ENCODE results near the gene SMARCAD1. TPM values are rescaled to one million over a fixed set of nuclear protein-coding genes. Genes with fewer than 3 reads are reported as not detected.

SMARCAD1 gene
- total RNA-seq, 3 donors from 2014 or later (not counting 1 experiment from before 2014, with no cell fraction given), result 15.5 to 20.3 (median 15.9) TPM

DNA sequence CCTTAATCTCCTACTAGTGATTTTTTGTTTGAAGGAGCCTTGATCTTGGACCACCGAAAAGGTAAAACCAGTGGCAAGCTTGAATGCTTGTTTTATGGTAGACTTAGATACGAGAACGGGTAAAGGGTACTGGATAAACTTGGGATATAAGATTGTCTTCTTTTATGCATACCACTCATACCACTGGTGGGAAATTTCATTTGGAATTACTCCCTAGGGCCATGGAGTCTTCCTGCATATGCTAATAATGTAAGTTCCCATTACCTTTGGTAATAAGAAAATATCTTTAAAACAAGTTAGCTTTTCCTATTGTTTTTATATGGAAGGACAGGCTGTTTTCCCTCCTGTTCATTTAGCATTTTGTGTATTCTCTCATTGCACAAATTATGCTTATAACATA lies 11.7 kb downstream of the SMARCAD1 start:
- no peak for DNase-seq
- H3K9me3 ChIP-seq (ENCODE audit: control insufficient read depth, insufficient read depth, low read length), result no peaks in the 10 kb centered on the region
- H3K27ac Mint-ChIP-seq, result no peak overlapping the region
- TF ChIP-seq CTCF (IDR thresholded peaks at IDR 0.05), result no peak
- H3K27me3 Mint-ChIP-seq (ENCODE audit: low read depth in 2 of 2), result no peaks in the 10 kb centered on the region
- no peak for ATAC-seq
- peaks cover 25 to 27% of the 10 kb centered on the region in 2 donors for H3K4me1 Mint-ChIP-seq
- H3K4me3 Mint-ChIP-seq, result no peak overlapping the region
- intact Hi-C loops (cut with micrococcal nuclease), result no loop called here
- no peak overlapping the region for H3K4me3 ChIP-seq (ENCODE audit: low read length)
- 100% methylated on average over 1 of the region's 3 CpGs for WGBS (ENCODE audit: insufficient coverage)
- H3K9me3 Mint-ChIP-seq, result no peaks in the 10 kb centered on the region
- H3K36me3 ChIP-seq (ENCODE audit: control insufficient read depth, insufficient read depth, low read length), result peaks cover 10% of the 10 kb centered on the region
- no peaks in the 10 kb centered on the region for H3K27me3 ChIP-seq (ENCODE audit: control insufficient read depth, insufficient read depth, low read length)
- H3K36me3 Mint-ChIP-seq, result peaks cover 9% of the 10 kb centered on the region
- H3K4me1 ChIP-seq (ENCODE audit: control insufficient read depth, insufficient read depth, low read length), result peaks cover 4% of the 10 kb centered on the region
- H3K27ac ChIP-seq (ENCODE audit: low read length), result no peak overlapping the region

- intact Hi-C loops (cut with micrococcal nuclease), result no loop called here
- Mint-ChIP-seq H3K27ac (peak overlapping the region in 1 of 2 donors; percentile 3), H3K27me3 (ENCODE audit: low read depth in 2 of 2) (no peaks in the 10 kb centered on the region), H3K36me3 (peaks cover 3% of the 10 kb centered on the region), H3K9me3 (no peaks in the 10 kb centered on the region), H3K4me3 (no peak overlapping the region), H3K4me1 (peaks cover 20 to 23% of the 10 kb centered on the region in 2 donors)
- Histone ChIP-seq H3K36me3 (ENCODE audit: control insufficient read depth, insufficient read depth, low read length) (peaks cover 12% of the 10 kb centered on the region), H3K27me3 (ENCODE audit: control insufficient read depth, insufficient read depth, low read length) (no peaks in the 10 kb centered on the region), H3K27ac (ENCODE audit: low read length) (no peak overlapping the region), H3K4me1 (ENCODE audit: control insufficient read depth, insufficient read depth, low read length) (no peaks in the 10 kb centered on the region), H3K4me3 (ENCODE audit: low read length) (no peak overlapping the region), H3K9me3 (ENCODE audit: control insufficient read depth, insufficient read depth, low read length) (no peaks in the 10 kb centered on the region)
- ATAC-seq (no peak), DNase-seq (no peak)
- TF ChIP-seq CTCF (IDR thresholded peaks at IDR 0.05), result no peak
- 91% methylated on average over 1 of the region's 1 CpG for WGBS (ENCODE audit: insufficient coverage)
Measured at GRCh38 chr4:94221916-94222315, 14.3 kb downstream of the SMARCAD1 start.

DNA sequence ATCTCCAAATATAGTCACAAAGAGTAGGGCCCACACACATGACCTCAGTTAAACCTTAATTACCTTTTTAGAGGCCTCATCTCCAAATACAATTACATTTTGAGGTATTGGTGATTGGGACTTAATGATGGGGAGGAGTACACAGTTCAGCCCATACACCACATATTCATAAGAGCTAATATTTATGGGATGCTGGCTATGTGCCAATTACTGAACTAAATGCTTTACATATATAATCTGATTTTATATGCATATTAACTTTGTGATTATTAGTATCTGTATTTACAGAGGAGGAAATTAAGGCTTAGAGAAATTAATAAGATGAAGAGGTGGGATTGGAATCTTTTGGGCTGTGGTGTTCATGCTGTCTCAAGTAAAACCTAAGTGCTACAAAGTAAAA lies 17.8 kb downstream of the SMARCAD1 start:
- no peak overlapping the region for H3K27ac ChIP-seq (ENCODE audit: low read length)
- no peaks in the 10 kb centered on the region for H3K9me3 ChIP-seq (ENCODE audit: control insufficient read depth, insufficient read depth, low read length)
- Mint-ChIP-seq H3K27ac (no peak overlapping the region), H3K4me1 (peaks cover 15 to 29% of the 10 kb centered on the region in 2 donors), H3K9me3 (no peaks in the 10 kb centered on the region), H3K27me3 (ENCODE audit: low read depth in 2 of 2) (no peaks in the 10 kb centered on the region), H3K4me3 (no peak overlapping the region), H3K36me3 (no peaks in the 10 kb centered on the region)
- H3K4me3 ChIP-seq (ENCODE audit: low read length), result no peak overlapping the region
- TF ChIP-seq CTCF (IDR thresholded peaks at IDR 0.05), result no peak
- intact Hi-C loops (cut with micrococcal nuclease), result no loop called here
- H3K36me3 ChIP-seq (ENCODE audit: control insufficient read depth, insufficient read depth, low read length), result peaks cover 15% of the 10 kb centered on the region
- H3K27me3 ChIP-seq (ENCODE audit: control insufficient read depth, insufficient read depth, low read length), result no peaks in the 10 kb centered on the region
- ATAC-seq (no peak), DNase-seq (no peak)
- no peaks in the 10 kb centered on the region for H3K4me1 ChIP-seq (ENCODE audit: control insufficient read depth, insufficient read depth, low read length)

DNA sequence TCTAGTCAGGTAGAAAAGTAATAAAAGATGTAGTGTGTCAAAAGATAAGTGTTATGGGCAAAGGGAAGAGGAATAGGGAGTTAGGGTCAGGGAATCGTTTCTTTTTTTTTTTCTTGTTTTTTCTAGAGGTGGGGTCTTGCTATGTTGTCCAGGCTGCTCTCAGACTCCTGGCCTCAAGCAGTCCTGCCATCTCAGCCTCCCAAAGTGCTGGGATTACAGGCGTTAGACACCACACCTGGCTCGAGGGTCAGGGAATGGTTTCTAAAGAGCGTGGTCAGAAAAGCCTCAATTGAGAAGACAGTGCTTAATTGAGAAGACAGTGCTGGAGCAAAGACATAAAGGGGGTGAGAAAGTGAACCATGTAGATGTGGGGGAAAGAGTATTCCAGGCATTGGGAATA lies 19.1 kb downstream of the SMARCAD1 start:
- Mint-ChIP-seq H3K9me3 (no peaks in the 10 kb centered on the region), H3K4me1 (peaks cover 22 to 31% of the 10 kb centered on the region in 2 donors), H3K4me3 (no peak overlapping the region), H3K36me3 (no peaks in the 10 kb centered on the region), H3K27me3 (ENCODE audit: low read depth in 2 of 2) (no peaks in the 10 kb centered on the region), H3K27ac (peak overlapping the region; percentile 3 to 36)
- 98% methylated on average over 4 of the region's 4 CpGs for WGBS (ENCODE audit: insufficient coverage)
- Histone ChIP-seq H3K36me3 (ENCODE audit: control insufficient read depth, insufficient read depth, low read length) (peaks cover 15% of the 10 kb centered on the region), H3K27ac (ENCODE audit: low read length) (no peak overlapping the region), H3K4me3 (ENCODE audit: low read length) (no peak overlapping the region), H3K27me3 (ENCODE audit: control insufficient read depth, insufficient read depth, low read length) (no peaks in the 10 kb centered on the region), H3K4me1 (ENCODE audit: control insufficient read depth, insufficient read depth, low read length) (no peaks in the 10 kb centered on the region), H3K9me3 (ENCODE audit: control insufficient read depth, insufficient read depth, low read length) (no peaks in the 10 kb centered on the region)
- no peak for TF ChIP-seq CTCF (IDR thresholded peaks at IDR 0.05)
- intact Hi-C loops (cut with micrococcal nuclease), result no loop called here
- ATAC-seq (no peak), DNase-seq (no peak)
